Activated T-cell treated with anti-CD3 and anti-CD28 coated beads for 4 hours (primary cell): Measurements from ENCODE around the gene UTF1.

Source experiments
- DNase-seq: peaks from one replicate; pipeline ENCODE4 v3.0.0-alpha.2; 2020

The UTF1 gene

GRCh38 chr10:133280391-133281059 lies 50.5 kb downstream of the UTF1 start:
- no peak for DNase-seq

- DNase-seq, result no peak
These were observed 51.1 kb downstream of the UTF1 start for GRCh38 chr10:133281084-133281483.
